Erythroblast (primary cell): ENCODE results near the gene CACNA2D1.

Experiments used
- GATA1 ChIP-seq: IDR thresholded peaks from 2 replicates; pipeline ENCODE4 v1.6.1; 2011; ENCODE audit warnings: low read depth, mild to moderate bottlenecking, control low read depth, low read length, moderate library complexity
- POLR2A ChIP-seq: IDR thresholded peaks from 2 replicates; pipeline ENCODE4 v1.6.1; 2011; ENCODE audit warnings: mild to moderate bottlenecking, low read length

DNA sequence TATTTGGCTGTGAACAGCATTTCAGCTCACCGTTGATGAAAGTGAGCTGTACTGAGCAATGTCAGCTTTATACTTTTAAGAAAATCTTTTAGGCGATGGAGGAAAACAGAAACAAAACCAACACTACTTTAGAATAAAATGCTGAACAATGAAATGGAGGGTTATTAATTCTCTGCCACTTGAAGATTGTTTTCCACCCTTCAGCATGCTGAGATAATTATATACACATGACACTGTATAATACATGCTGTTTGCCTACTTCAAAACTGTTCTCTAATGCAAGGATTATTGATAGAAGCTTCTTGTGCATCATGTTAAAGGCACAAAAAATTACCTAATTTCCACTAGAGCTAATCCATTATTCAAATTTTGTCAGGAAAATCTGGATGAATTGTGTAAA is 66.8 kb downstream of the CACNA2D1 start:
- TF ChIP-seq POLR2A = no peak
- no peak for TF ChIP-seq GATA1
